Upper lobe of left lung (tissue), 6 donors: Measurements from ENCODE around the gene SPAG7. TPM values are rescaled to one million over a fixed set of nuclear protein-coding genes. Genes with fewer than 3 reads are reported as not detected.
"Not testable (repeated sequence)": the region's sequence is repeated elsewhere in the genome, so short reads cannot be mapped to it uniquely, and the experiment has no call there.

Experiments
- ATAC-seq, 2 donors: fragments of 200-7000 bp; cut with Tn5 transposase; one replicate each; pipeline ENCODE4 v1.9.1; 2022; ENCODE audit warnings: mild to moderate bottlenecking in 2 of 2, moderate library complexity in 2 of 2; ENCODE audit not compliant: low FRiP score in 2 of 2
- DNase-seq, 2 donors: peaks; one replicate each; pipeline ENCODE4 v3.0.0-alpha.2; 2019 to 2020
- H3K27ac ChIP-seq, 4 donors: fragments of 200-600 bp; sonication (generic); one replicate each; pipeline ENCODE4 v1.5.1; 2016 to 2019
- H3K27me3 ChIP-seq, 4 donors: fragments of 200-600 bp; sonication (generic); one replicate each; pipeline ENCODE4 v1.5.1; 2017 to 2019
- H3K36me3 ChIP-seq, 4 donors: fragments of 200-600 bp; sonication (generic); one replicate each; pipeline ENCODE4 v1.5.1; 2016 to 2019
- H3K4me1 ChIP-seq, 4 donors: fragments of 200-600 bp; sonication (generic); one replicate each; pipeline ENCODE4 v1.5.1; 2018 to 2019
- H3K4me3 ChIP-seq, 4 donors: fragments of 200-600 bp; sonication (generic); one replicate each; pipeline ENCODE4 v1.5.1; 2017 to 2019; ENCODE audit warnings: mild to moderate bottlenecking in 2 of 4, moderate library complexity in 1 of 4
- H3K9me3 ChIP-seq, 4 donors: fragments of 200-600 bp; sonication (generic); one replicate each; pipeline ENCODE4 v1.5.1; 2018 to 2019
- EP300 ChIP-seq, 4 donors: sonication (generic); formaldehyde crosslinking; IDR thresholded peaks; one replicate each; pipeline ENCODE4 v1.5.1; 2017; ENCODE audit warnings: antibody characterized with exemption in 4 of 4, control low read depth in 2 of 4
- POLR2A ChIP-seq, 4 donors: fragments of 450-650 bp; IDR thresholded peaks; one replicate each; pipeline ENCODE4 v1.5.1; 2016 to 2017; ENCODE audit warnings: antibody characterized with exemption in 4 of 4, mild to moderate bottlenecking in 2 of 4
- POLR2AphosphoS5 ChIP-seq, 2 donors: sonication (generic); formaldehyde crosslinking; IDR thresholded peaks; one replicate each; pipeline ENCODE4 v1.5.1; 2017; ENCODE audit warnings: antibody characterized with exemption in 2 of 2
- WGBS, 2 donors: methylation state at CpG; one replicate each; pipeline ENCODE4 v1.1.5; 2017 to 2018; 5-methylcytosine and 5-hydroxymethylcytosine counted together
- total RNA-seq, 6 donors: library from RNA; depleted of rRNA in 4 of 6; stranded (reverse); fragments of >200 nt in 4 of 6; gene quantifications; one replicate each; pipeline versions ENCODE4 v1.1.0 to v1.2.1, GENCODE V29; 2016 to 2021
- TF ChIP-seq, protein P1 (sequence below), 6 experiments: fragments of 450-650 bp in 4 of 6; fragments of 200-600 bp in 2 of 6; sonication (generic) in 2 of 6; IDR thresholded peaks; one replicate each; pipeline ENCODE4 v1.5.1; 2016 to 2019; ENCODE audit warnings: antibody characterized with exemption in 6 of 6
- donor health status: DM: no; HTN: no; CAD: no; lungs with moderate emphysema.
- donor health status: DM: no; HTN: yes; CAD: no; lungs with severe emphysema.

Gene SPAG7
- total RNA-seq, 6 donors from 2014 or later: 48.2 to 66.4 (median 63.8) TPM

DNA sequence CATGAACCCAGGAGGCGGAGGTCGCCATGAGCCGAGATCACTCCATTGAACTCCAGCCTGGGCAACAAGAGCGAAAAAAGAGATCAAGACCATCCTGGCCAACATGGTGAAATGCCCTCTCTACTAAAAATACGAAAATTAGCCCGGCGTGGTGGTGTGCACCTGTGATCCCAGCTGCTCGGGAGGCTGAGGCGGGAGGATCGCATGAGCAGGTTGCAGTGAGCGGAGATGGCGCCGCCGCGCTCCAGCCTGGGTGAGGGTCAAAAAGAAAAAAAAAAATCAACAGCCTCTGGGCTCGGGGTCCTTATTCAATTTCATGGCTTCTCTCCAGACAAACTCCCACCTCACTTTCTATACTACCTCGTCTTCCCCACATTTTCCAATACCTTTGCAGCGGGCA, 38.7 kb downstream of the SPAG7 start:
- H3K4me3 ChIP-seq: no peak overlapping the region
- TF ChIP-seq EP300 (IDR thresholded peaks at IDR 0.05): no peak
- no peak for TF ChIP-seq POLR2A (IDR thresholded peaks at IDR 0.05)
- TF ChIP-seq POLR2AphosphoS5 (IDR thresholded peaks at IDR 0.05): no peak
- TF ChIP-seq, protein P1, sequence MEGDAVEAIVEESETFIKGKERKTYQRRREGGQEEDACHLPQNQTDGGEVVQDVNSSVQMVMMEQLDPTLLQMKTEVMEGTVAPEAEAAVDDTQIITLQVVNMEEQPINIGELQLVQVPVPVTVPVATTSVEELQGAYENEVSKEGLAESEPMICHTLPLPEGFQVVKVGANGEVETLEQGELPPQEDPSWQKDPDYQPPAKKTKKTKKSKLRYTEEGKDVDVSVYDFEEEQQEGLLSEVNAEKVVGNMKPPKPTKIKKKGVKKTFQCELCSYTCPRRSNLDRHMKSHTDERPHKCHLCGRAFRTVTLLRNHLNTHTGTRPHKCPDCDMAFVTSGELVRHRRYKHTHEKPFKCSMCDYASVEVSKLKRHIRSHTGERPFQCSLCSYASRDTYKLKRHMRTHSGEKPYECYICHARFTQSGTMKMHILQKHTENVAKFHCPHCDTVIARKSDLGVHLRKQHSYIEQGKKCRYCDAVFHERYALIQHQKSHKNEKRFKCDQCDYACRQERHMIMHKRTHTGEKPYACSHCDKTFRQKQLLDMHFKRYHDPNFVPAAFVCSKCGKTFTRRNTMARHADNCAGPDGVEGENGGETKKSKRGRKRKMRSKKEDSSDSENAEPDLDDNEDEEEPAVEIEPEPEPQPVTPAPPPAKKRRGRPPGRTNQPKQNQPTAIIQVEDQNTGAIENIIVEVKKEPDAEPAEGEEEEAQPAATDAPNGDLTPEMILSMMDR (IDR thresholded peaks at IDR 0.05): no peak
- H3K36me3 ChIP-seq: no peaks in the 10 kb centered on the region
- DNase-seq (peak in 1 of 2 donors; percentile 68), ATAC-seq (no peak)
- H3K9me3 ChIP-seq: no peaks in the 10 kb centered on the region
- no peak overlapping the region for H3K27ac ChIP-seq
- H3K4me1 ChIP-seq: peaks cover under 1 to 4% (median 1%) of the 10 kb centered on the region in 4 donors
- 96 to 97% methylated on average over 18 of the region's 18 CpGs for WGBS, 2 donors
- no peaks in the 10 kb centered on the region for H3K27me3 ChIP-seq

DNA sequence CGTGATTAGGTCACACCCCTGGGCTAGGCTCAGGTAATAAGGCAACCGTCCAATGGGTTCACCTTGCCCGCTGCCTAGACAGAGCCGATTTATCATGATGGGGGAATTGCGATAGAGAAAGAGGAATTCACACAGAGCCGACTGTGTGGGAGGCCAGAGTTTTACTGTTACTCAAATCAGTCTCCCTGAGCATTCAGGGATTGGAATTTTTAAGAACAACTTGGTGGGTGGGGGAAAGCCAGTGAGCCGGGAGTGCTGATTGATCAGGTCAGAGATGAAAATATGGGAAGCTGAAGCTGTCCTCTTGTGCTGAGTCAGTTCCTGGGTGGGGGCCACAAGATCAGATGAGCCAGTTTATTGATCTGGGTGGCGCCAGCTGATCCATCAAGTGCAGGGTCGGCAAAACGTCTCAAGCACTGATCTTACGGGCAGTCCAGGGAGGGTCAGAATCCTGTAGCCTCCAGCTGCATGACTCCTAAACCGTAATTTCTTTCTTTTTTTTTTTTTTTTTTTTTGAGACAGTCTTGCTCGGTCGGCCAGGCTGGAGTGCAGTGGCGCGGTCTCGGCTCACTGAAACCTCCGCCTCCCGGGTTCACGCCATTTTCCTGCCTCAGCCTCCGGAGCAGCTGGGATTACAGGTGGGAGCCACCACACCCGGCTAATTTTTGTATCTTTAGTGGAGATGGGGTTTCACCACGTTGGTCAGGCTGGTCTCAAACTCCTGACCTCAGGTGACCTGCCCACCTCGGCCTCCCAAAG, 40.9 kb downstream of the SPAG7 start:
- H3K27ac ChIP-seq, DNase-seq: not testable (repeated sequence)

DNA sequence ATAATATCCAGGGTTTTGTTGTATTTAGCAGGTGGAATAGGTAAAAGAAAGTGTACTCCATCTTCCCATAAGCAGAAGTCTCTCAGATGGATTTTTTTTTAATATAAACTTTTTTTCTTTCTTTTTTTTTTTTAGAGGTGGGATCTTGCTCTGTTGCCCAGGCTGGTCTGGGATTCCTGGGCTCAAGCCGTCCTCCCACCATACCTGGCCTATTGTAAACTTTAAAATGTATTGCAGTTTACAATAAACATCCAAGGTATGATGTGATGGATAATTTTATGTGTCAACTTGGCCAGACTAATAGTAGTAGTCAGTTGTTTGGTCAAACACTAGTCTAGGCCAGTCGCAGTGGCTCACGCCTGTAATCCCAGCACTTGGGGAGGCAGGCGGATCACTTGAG, 46.3 kb downstream of the SPAG7 start:
- WGBS, 2 donors: 91 to 96% methylated on average over 4 of the region's 4 CpGs
- H3K27ac ChIP-seq: no peak overlapping the region
- H3K4me1 ChIP-seq: peaks cover 0 to 10% (median 3%) of the 10 kb centered on the region in 4 donors
- TF ChIP-seq POLR2AphosphoS5 (IDR thresholded peaks at IDR 0.05) (no peak), EP300 (IDR thresholded peaks at IDR 0.05) (no peak), POLR2A (IDR thresholded peaks at IDR 0.05) (no peak)
- TF ChIP-seq, protein P1 (IDR thresholded peaks at IDR 0.05): no peak
- H3K9me3 ChIP-seq: no peaks in the 10 kb centered on the region
- no peaks in the 10 kb centered on the region for H3K36me3 ChIP-seq
- H3K4me3 ChIP-seq: no peak overlapping the region
- ATAC-seq: no peak
- DNase-seq: no peak
- no peaks in the 10 kb centered on the region for H3K27me3 ChIP-seq

More for the DNA sequence above, 40.9 kb downstream of the SPAG7 start:
- H3K27me3 ChIP-seq, ATAC-seq, H3K4me3 ChIP-seq, H3K9me3 ChIP-seq, H3K4me1 ChIP-seq, H3K36me3 ChIP-seq: not testable (repeated sequence)
- WGBS, 2 donors: 88 to 89% methylated on average over 19 to 24 of the region's 24 CpGs

DNA sequence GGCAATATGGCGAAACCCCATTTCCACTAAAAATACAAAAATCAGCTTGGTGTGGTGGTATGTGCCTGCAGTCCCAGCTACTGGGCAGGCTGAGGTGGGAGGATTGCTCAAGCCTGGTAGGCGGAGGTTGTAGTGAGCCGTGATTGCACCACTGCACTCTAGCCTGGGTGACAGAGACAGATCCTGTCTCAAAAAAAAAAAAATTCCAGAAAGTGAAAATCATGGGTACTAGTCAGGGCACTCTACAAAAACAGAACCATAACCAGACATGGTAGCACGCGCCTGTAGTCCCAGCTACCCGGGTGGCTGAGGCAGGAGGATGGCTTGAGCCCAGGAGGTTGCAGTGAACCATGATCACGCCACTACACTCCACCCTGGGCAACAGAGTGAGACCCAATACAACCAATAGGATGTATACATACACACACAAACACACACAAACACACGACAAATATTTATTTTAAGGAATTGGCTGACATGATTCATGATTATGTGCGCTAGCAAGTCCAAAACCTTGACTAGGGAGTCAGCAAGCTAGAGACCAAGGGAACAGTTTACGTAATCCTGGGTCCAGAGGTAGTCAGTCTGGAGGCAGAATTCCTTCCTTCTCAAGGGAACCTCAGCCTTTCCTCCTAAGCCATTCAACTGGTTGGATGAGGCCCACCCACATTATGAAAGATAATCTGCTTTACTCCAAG, 47.1 kb downstream of the SPAG7 start:
- ATAC-seq (peak; percentile 78 to 85), DNase-seq (peak in 1 of 2 donors; percentile 64)
- no peak overlapping the region for H3K27ac ChIP-seq

DNA sequence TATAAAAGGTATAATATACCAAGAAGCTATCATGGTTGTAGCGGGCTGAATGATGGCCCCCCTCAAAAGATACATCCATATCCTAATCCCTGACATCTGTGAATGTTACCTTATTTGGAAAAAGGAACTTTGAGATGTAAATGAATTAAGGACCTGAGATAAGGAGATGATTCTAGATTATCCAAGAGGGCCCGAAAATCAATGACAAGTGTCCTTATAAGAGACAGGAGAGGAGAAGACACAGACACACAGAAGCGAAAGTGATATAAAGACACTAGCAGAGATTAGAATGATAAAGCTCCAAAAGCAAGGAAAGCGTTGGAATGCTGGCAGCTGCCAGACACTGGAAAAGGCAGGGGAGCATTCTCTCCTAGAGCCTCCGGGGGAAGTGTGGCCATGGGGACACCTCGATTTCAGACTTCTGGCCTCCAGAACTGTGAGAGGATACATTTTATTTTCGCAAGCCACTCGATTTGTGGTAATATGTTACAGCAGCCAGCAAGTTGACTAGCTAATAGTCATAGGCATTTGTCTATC, 48.0 kb downstream of the SPAG7 start:
- ATAC-seq: no peak
- TF ChIP-seq POLR2AphosphoS5 (IDR thresholded peaks at IDR 0.05) (no peak), POLR2A (IDR thresholded peaks at IDR 0.05) (no peak), EP300 (IDR thresholded peaks at IDR 0.05) (no peak)
- TF ChIP-seq, protein P1 (IDR thresholded peaks at IDR 0.05): no peak
- no peak overlapping the region for H3K27ac ChIP-seq
- WGBS, 2 donors: 59 to 63% methylated on average over 8 of the region's 8 CpGs
- DNase-seq: no peak
- no peak overlapping the region for H3K4me3 ChIP-seq
- no peaks in the 10 kb centered on the region for H3K36me3 ChIP-seq
- no peaks in the 10 kb centered on the region for H3K9me3 ChIP-seq
- H3K4me1 ChIP-seq: peaks cover 0 to 10% (median 3%) of the 10 kb centered on the region in 4 donors
- H3K27me3 ChIP-seq: no peaks in the 10 kb centered on the region

More for the DNA sequence above, 47.1 kb downstream of the SPAG7 start:
- 74 to 79% methylated on average over 9 to 10 of the region's 10 CpGs for WGBS, 2 donors
- H3K4me1 ChIP-seq: peaks cover 0 to 10% (median 3%) of the 10 kb centered on the region in 4 donors
- TF ChIP-seq POLR2A (IDR thresholded peaks at IDR 0.05): no peak
- TF ChIP-seq, protein P1 (IDR thresholded peaks at IDR 0.05): no peak
- no peak for TF ChIP-seq EP300 (IDR thresholded peaks at IDR 0.05)
- no peak for TF ChIP-seq POLR2AphosphoS5 (IDR thresholded peaks at IDR 0.05)
- no peaks in the 10 kb centered on the region for H3K9me3 ChIP-seq
- no peak overlapping the region for H3K4me3 ChIP-seq
- H3K27me3 ChIP-seq: no peaks in the 10 kb centered on the region
- no peaks in the 10 kb centered on the region for H3K36me3 ChIP-seq

DNA sequence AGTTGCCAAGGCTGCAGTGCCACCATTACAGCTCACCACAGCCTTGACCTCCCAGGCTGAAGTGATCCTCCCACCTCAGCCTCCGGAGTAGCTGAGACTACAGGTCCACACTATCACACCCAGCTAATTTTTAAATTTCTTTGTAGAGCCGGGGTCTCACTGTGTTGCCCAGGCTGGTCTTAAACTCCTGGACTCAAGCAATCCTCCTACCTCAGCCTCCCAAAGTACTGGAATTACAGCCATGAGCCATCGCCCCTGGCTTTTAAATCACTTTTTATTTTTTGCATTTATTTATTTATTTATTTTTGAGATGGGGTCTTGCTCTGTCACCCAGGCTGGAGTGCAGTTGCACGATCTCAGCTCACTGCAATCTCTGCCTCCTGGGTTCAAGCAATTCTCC, 53.1 kb downstream of the SPAG7 start:
- not testable (repeated sequence) for DNase-seq, H3K27me3 ChIP-seq, H3K36me3 ChIP-seq, H3K9me3 ChIP-seq, ATAC-seq, H3K27ac ChIP-seq, H3K4me3 ChIP-seq, H3K4me1 ChIP-seq
- 92 to 96% methylated on average over 4 of the region's 4 CpGs for WGBS, 2 donors
